Astrocyte of the spinal cord (primary cell): ENCODE measurements around the gene OPHN1.
"Not testable (repeated sequence)": the region's sequence is repeated elsewhere in the genome, so short reads cannot be mapped to it uniquely, and the experiment has no call there.

Experiments
- DNase-seq: peaks from one replicate; pipeline ENCODE4 v3.0.0; 2011; ENCODE audit warnings: low read depth, low spot score
- H3K4me3 ChIP-seq: 2 replicates; pipeline ENCODE4 v1.5.1; 2011; ENCODE audit warnings: low read depth, mild to moderate bottlenecking, low read length, moderate library complexity
- in situ Hi-C: cut with HindIII; loops from 2 replicates; pipeline ENCODE4 v1.10.0; 2017; ENCODE audit warnings: low sequenced_read_pairs
- TF ChIP-seq, protein P1 (sequence below): IDR thresholded peaks from 2 replicates; pipeline ENCODE4 v1.5.1; 2012; ENCODE audit warnings: low read depth, mild to moderate bottlenecking, low read length, inconsistent platforms

The OPHN1 gene

DNA sequence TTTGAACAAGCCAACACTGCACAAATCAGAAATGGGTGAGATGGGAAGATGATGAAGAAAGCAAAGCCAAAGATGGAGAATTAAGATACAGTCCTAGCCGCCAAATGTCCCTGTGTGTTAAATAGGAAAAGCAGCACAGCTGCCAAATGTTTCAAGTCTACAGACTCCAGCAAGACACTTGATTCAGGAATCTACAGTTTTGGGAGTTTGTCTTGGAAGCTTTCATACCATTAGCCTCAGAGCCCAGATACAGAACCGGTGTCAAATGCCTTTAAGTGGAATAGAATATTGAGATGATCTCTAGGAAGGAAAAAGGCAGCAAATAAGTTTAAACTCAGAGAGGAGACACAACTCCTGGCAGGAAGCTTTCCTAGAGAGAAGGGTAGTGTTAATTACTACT, 30.3 kb downstream of the OPHN1 start:
- no peak overlapping the region for H3K4me3 ChIP-seq
- in situ Hi-C loops: no loop called here
- TF ChIP-seq, protein P1, sequence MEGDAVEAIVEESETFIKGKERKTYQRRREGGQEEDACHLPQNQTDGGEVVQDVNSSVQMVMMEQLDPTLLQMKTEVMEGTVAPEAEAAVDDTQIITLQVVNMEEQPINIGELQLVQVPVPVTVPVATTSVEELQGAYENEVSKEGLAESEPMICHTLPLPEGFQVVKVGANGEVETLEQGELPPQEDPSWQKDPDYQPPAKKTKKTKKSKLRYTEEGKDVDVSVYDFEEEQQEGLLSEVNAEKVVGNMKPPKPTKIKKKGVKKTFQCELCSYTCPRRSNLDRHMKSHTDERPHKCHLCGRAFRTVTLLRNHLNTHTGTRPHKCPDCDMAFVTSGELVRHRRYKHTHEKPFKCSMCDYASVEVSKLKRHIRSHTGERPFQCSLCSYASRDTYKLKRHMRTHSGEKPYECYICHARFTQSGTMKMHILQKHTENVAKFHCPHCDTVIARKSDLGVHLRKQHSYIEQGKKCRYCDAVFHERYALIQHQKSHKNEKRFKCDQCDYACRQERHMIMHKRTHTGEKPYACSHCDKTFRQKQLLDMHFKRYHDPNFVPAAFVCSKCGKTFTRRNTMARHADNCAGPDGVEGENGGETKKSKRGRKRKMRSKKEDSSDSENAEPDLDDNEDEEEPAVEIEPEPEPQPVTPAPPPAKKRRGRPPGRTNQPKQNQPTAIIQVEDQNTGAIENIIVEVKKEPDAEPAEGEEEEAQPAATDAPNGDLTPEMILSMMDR: no peak
- no peak for DNase-seq

DNA sequence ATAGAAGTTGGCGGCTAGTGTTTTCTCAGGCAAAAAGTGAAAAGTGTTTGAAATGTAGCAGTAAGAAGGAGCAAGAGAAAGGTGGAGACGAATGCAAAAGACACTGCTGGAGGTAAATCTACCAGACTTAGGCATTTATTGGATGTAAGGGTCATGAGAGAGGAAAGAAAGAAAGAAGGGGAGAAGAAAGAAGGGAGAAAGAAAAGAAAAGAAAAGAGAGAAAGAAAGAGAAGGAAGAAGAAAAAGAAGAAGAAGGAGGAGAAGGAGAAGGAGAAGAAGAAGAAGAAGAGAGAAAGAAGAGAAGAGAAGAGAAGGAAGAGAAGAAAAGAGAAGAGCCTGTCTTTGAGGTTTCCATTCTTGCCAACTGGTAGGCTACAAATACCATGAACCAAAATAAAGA, 31.2 kb downstream of the OPHN1 start:
- DNase-seq: no peak
- TF ChIP-seq, protein P1: no peak
- H3K4me3 ChIP-seq: no peak overlapping the region
- in situ Hi-C loops: no loop called here

DNA sequence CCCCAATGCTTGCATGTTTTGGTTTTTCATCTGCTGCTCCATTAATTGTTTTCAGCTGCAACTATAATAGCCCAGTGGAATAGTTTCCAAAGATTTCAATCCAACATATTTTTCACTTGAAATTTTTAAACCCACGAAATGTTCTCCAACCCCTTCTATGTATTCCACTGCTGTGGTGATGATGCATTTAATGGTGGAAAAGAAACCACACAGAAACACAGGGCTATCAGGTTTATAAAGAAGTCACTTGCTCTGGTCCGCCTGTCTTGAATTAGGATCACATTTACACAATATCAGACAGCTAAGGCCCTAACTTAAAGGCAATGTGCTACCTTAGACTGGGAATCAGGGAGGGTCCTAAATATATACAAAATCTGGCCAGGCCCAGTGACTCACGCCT, 35.0 kb downstream of the OPHN1 start:
- TF ChIP-seq, protein P1: no peak
- no peak overlapping the region for H3K4me3 ChIP-seq
- no peak for DNase-seq
- in situ Hi-C loops: no loop called here

DNA sequence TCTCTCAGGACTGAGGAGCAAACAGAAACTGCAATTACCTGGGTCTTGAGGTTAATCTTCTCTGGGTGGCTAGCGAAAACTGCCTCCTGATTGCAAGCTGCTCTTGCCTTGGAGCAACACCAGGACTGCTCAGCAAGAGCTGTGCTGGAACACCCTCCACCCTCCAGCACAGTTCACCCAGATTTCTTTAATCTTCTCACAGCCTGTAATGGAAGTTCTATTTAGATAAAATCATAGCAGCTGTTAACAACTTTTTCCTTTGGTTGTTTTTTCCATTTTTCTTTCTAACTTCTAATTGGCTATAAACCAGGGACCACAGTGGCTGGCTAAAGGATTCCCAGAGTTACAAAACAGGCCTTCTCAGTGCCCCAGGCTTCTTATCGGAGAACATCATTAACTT, 36.3 kb downstream of the OPHN1 start:
- TF ChIP-seq, protein P1: no peak
- H3K4me3 ChIP-seq: no peak overlapping the region
- in situ Hi-C loops: no loop called here
- DNase-seq: no peak

DNA sequence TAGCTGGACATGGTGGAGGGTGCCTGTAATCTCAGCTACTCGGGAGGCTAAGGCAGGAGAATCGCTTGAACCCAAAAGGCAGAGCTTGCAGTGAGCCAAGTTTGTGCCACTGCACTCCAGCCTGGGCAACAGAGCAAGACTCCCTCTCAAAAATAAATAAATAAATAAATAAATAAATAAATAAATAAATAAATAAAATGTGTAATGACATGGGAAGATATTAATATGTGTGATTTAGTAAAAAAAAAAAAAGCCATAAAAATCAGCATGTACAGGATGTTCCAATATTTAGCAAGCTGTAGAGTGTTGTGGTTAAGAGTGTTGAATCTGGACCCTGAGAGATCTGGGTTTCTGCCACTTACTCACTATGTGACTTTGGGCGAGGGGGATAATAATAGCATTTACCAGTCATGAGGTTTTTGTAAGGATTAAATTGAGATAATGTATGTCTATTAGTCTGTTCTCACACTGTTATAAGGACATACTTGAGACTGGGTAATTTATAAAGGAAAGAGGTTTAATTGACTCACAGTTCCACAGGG, 43.8 kb downstream of the OPHN1 start:
- DNase-seq, in situ Hi-C loops, H3K4me3 ChIP-seq: not testable (repeated sequence)

DNA sequence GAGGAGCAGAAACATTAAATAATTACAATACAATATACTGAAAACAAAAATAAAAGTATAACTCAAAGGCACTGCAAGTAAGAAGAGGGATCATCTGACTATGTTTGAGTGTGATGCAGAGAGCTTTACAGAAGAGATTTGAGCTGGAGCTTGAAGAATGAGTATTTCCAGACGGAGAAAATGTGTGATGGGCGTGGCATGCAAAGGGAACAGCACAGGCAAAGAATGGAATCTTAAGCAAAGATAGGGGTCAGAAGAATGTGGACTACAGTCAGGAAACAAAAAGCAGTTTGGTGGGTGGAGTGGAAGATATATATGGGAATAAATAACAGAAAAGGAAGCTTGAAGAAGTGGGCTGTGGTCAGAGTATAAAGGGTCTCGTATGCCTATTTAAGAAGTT, 45.5 kb downstream of the OPHN1 start:
- no peak for DNase-seq
- TF ChIP-seq, protein P1: no peak

DNA sequence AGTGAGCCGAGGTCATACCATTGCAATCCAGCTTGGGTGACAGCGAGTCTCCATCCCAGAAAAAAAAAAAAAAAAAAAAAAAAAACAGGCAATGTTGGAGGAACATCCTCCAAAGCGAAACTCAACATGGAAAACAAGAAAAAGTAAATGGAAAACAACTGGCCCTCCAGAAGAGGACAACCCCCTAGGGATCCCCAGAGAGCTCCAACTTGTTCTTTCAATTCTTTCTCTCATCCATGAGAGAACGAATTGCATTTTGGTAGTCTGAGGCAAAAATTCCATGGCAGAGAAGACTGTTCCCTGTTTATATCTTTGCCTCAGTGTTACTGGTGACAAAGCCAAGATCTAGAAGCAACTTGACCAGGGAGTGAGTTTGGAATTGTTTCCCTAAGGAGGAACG, 49.8 kb downstream of the OPHN1 start:
- TF ChIP-seq, protein P1: no peak
- H3K4me3 ChIP-seq: no peak overlapping the region
- DNase-seq: no peak
- in situ Hi-C loops: no loop called here

More for the DNA sequence above, 45.5 kb downstream of the OPHN1 start:
- in situ Hi-C loops: no loop called here
- no peak overlapping the region for H3K4me3 ChIP-seq

DNA sequence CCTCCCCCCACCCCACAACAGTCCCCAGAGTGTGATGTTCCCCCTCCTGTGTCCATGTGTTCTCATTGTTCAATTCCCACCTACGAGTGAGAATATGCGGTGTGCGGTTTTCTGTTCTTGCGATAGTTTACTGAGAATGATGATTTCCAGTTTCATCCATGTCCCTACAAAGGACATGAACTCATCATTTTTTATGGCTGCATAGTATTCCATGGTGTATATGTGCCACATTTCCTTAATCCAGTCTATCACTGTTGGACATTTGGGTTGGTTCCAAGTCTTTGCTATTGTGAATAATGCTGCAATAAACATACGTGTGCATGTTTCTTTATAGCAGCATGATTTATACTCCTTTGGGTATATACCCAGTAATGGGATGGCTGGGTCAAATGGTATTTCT, 55.7 kb downstream of the OPHN1 start:
- in situ Hi-C loops: not testable (repeated sequence)

More for the DNA sequence above, 55.7 kb downstream of the OPHN1 start:
- DNase-seq, H3K4me3 ChIP-seq: not testable (repeated sequence)
